ENCODE measurements around the gene TSHR.
A peak's percentile ranks its signal among the peaks of the same experiment; 100 is the strongest.

Gene TSHR

GRCh38 chr14:81133400-81133799, 178.0 kb downstream of the TSHR start:
- no peak for DNase-seq (ENCODE audit: low read depth in 2 of 2)

- DNase-seq (ENCODE audit: low read depth in 2 of 2) = no peak
Measured at GRCh38 chr14:81137316-81137715, 181.9 kb downstream of the TSHR start.

GRCh38 chr14:81138429-81138828, 183.0 kb downstream of the TSHR start:
- no peak for DNase-seq (ENCODE audit: low read depth in 2 of 2)

- DNase-seq (ENCODE audit: low read depth in 2 of 2) = no peak
Measured at GRCh38 chr14:81141426-81141825, 186.0 kb downstream of the TSHR start.

- no peak for DNase-seq (ENCODE audit: low read depth in 2 of 2)
Measured at GRCh38 chr14:81143793-81144192, 188.4 kb downstream of the TSHR start.

GRCh38 chr14:81144824-81145603, 189.6 kb downstream of the TSHR start:
- no peak for DNase-seq (ENCODE audit: low read depth in 2 of 2)

GRCh38 chr14:81147140-81147897, 191.9 kb downstream of the TSHR start:
- no peak for DNase-seq (ENCODE audit: low read depth in 2 of 2)

- no peak for DNase-seq (ENCODE audit: low read depth in 2 of 2)
Measured at GRCh38 chr14:81148635-81149034, 193.2 kb downstream of the TSHR start.

- DNase-seq (ENCODE audit: low read depth in 2 of 2) = no peak
Measured at GRCh38 chr14:81153187-81153586, 197.8 kb downstream of the TSHR start.

GRCh38 chr14:81157431-81157830, 202.0 kb downstream of the TSHR start:
- no peak for DNase-seq (ENCODE audit: low read depth in 2 of 2)

- no peak for DNase-seq (ENCODE audit: low read depth in 2 of 2)
Measured at GRCh38 chr14:81161088-81161487, 205.7 kb downstream of the TSHR start.

- no peak for DNase-seq (ENCODE audit: low read depth in 2 of 2)
Measured at GRCh38 chr14:81161749-81162148, 206.3 kb downstream of the TSHR start.

GRCh38 chr14:81162941-81163340, 207.5 kb downstream of the TSHR start:
- DNase-seq (ENCODE audit: low read depth in 2 of 2) = no peak

GRCh38 chr14:81164167-81164774, 208.8 kb downstream of the TSHR start:
- DNase-seq (ENCODE audit: low read depth in 2 of 2) = peak; percentile 56 to 70

- DNase-seq (ENCODE audit: low read depth in 2 of 2) = no peak
Measured at GRCh38 chr14:81165188-81165587, 209.8 kb downstream of the TSHR start.

GRCh38 chr14:81166121-81166520, 210.7 kb downstream of the TSHR start:
- no peak for DNase-seq (ENCODE audit: low read depth in 2 of 2)

GRCh38 chr14:81169267-81169666, 213.8 kb downstream of the TSHR start:
- DNase-seq (ENCODE audit: low read depth in 2 of 2) = no peak

GRCh38 chr14:81169711-81170103, 214.3 kb downstream of the TSHR start:
- no peak for DNase-seq (ENCODE audit: low read depth in 2 of 2)

- peak; percentile 76 to 77 for DNase-seq (ENCODE audit: low read depth in 2 of 2)
Measured at GRCh38 chr14:81170104-81170828, 214.8 kb downstream of the TSHR start.

- no peak for DNase-seq (ENCODE audit: low read depth in 2 of 2)
Measured at GRCh38 chr14:81170829-81171195, 215.4 kb downstream of the TSHR start.

GRCh38 chr14:81172353-81172752, 216.9 kb downstream of the TSHR start:
- DNase-seq (ENCODE audit: low read depth in 2 of 2) = no peak

- no peak for DNase-seq (ENCODE audit: low read depth in 2 of 2)
Measured at GRCh38 chr14:81172881-81173280, 217.5 kb downstream of the TSHR start.
